GM19025 (cell line): ENCODE data around the gene WBP1L.
"Not testable (repeated sequence)": the region's sequence is repeated elsewhere in the genome, so short reads cannot be mapped to it uniquely, and the experiment has no call there.

Experiments
- ATAC-seq: cut with Tn5 transposase; IDR thresholded peaks from one replicate; pipeline ENCODE4 v1.9.1; 2021; ENCODE audit warnings: mild to moderate bottlenecking, low read depth, moderate library complexity; ENCODE audit not compliant: unreplicated experiment

WBP1L gene

GRCh38 chr10:102831322-102832071 lies 87.7 kb downstream of the WBP1L start:
- ATAC-seq = no peak

GRCh38 chr10:102832248-102832647 lies 88.5 kb downstream of the WBP1L start:
- ATAC-seq = no peak

DNA sequence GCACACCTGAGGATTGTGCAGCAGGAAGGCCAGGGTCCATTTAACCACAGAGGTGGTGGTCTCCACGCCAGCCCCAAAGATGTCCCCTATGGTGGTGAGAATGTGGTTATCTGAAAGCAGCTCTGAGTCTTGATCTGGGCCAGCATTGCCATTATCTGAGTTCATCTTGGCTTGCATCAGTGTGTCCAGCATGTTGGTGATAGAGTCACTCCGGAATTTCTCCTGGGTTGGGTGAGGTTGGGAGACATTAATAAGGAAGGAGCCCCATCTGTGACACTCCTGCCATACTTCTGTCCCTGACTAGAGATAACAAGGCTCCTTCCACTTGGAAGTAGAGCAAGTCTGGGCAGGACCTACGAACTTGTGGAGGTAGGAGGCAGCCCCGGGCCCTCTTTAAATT lies 89.2 kb downstream of the WBP1L start:
- no peak for ATAC-seq

GRCh38 chr10:102834143-102834542 lies 90.4 kb downstream of the WBP1L start:
- no peak for ATAC-seq

DNA sequence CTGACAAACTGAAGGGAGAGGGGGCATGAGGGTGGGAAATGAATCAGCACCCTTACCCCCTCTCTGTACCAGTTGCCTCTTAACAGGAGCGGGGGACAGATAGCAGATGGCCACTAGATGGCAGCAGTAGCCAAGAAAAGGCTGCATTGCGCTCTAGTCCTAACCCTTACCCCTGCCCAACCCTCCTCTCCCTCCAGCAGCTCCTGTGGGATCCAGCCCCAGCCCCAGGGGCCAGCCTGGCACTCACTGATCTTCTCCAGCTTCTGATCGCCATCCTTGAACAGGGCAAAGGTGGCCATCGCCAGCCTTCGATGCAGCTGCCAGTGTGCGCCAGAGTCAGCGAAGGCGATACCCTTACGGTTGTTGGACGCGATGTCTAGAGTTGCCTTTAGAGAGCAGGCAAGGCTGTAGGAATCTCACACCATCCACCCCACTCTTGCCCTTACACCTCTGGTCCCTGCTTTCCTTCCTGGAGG lies 91.3 kb downstream of the WBP1L start:
- no peak for ATAC-seq

GRCh38 chr10:102837230-102837721 lies 93.5 kb downstream of the WBP1L start, which contains the start of gene CYP17A1:
Gene CYP17A1, minus strand, starts transcription at chr10:102837413. Its CDS starts 52 bp downstream, at chr10:102837361.
- ATAC-seq = no peak

GRCh38 chr10:102838276-102838927 lies 94.7 kb downstream of the WBP1L start:
- not testable (repeated sequence) for ATAC-seq

GRCh38 chr10:102841827-102842345 lies 98.1 kb downstream of the WBP1L start:
- no peak for ATAC-seq

DNA sequence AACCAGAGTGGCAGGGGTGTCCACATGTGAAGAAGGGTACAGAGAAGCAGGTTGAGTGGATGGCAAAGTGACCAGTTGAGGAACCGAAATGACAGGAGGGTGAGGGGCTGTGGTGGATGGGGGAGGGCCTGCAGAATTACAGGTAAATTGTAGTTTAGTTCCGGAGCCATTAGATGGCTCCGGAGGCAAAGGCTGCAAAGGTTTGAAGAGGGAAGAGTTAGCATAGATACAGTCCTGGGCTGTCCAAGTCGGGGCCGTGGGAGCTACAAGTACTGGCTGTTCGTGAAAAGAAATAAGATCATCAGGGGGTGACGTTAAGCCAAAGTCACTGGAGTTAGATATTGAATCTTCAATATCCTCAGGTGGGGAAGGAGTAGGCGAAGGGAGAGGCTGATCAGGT lies 99.4 kb downstream of the WBP1L start:
- ATAC-seq = not testable (repeated sequence)

DNA sequence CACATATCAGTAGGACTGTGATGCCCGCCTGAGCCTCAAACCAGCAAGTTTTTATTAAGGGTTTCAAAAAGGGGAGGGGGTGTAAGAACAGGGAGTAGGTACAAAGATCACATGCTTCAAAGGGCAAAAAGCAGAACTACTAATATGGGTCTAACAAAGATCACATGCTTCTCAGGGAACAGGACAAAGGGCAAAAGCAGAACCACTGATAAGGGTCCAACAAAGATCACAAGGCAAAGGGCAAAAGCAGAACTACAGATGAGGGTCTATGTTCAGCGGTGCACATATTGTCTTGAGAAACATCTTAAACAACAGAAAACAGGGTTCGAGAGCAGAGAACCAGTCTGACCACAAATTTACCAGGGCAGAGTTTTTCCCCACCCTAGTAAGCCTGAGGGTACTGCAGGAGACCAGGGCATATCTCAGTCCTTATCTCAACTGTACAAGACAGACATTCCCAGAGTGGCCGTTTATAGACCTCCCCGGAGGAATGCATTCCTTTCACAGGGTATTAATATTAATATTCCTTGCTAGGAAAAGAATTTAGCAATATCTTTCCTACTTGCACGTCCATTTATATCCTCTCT lies 100.5 kb downstream of the WBP1L start:
- ATAC-seq = not testable (repeated sequence)

DNA sequence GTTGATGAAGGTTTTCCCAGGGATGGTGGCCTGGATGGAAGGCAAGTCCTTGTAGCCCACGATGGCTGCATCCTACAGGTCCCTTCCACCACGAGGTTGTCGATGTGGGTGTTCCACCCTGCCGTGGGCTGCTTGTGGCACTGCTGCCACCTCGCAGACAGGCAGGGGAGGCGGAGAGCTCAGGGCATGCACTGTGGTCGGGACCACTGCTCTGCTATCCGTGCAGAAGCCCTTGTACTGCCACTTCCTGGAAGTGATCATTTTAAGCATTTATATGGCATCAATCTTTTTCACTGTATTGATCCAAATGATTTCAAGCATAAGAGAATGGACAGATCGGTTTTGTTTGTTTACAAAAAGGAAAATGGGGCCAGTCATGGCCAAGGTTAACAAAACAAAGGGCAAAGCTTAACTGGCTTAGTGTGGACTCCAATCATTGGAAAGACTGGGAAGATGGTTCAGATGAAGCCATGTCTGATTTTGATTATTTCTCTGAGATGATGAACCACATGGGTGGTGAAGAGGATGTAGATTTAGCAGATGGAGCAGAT lies 101.7 kb downstream of the WBP1L start:
- no peak for ATAC-seq

GRCh38 chr10:102850025-102850518 lies 106.3 kb downstream of the WBP1L start:
- no peak for ATAC-seq

GRCh38 chr10:102853237-102853636 lies 109.5 kb downstream of the WBP1L start:
- ATAC-seq = not testable (repeated sequence)

DNA sequence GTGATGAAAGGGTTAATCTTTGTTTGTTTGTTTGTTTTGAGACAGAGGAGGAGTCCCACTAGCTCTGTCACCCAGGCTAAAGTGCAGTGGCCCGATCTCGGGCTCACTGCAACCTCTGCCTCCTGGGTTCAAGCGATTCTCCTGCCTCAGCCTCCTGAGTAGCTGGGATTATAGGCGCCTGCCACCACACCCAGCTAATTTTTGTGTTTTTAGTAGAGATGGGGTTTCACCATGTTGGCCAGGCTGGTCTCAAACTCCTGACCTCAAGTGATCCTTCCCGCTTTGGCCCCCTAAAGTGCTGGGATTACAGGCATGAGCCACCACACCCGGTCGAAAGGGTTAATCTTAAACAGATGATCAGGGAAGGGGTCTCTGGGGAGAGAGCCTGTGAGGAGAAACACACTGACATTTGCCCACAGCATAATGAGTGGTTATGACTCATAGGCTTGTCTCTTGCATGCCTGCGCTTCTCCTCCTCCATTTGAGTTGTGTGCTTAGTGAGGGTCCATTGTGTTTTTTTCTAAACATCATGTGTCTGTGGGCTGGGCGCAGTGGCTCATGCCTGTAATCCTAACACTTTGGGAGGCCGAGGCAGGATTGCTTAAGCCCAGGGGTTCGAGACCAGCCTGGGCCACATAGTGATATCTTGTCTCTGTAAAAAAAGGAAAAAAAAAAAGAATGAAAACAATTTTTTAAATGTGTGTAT lies 112.1 kb downstream of the WBP1L start:
- not testable (repeated sequence) for ATAC-seq

DNA sequence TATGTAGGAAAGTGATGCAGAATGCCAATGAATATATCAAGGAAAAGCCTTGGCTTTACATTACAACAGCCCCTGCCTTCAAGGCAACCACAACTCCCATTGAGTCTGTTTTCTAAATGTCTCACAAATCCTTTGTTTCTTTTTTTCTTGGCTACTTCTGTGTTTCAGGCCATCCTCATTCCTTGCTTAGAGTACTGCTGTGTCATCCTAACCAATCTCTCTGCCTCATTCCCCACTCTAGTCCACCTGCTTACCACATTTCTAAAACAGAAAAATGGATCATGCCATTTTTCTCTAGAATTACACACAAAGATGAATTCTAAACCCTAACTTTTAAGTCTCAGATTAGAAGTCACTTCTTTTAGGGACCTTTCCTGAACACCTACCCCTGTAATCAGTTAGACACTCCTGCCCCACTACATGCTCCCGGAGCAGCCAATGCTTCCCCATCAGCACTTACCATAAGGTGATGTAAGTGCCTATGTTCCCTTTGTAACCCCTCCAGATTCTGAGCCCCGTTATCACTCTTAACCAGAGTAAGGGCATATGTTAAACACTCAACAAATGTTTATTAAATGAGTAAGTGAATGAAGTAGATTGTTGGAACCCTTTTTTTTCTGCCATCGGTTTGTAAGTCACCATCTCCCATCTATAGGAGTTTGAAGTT lies 113.1 kb downstream of the WBP1L start:
- no peak for ATAC-seq

DNA sequence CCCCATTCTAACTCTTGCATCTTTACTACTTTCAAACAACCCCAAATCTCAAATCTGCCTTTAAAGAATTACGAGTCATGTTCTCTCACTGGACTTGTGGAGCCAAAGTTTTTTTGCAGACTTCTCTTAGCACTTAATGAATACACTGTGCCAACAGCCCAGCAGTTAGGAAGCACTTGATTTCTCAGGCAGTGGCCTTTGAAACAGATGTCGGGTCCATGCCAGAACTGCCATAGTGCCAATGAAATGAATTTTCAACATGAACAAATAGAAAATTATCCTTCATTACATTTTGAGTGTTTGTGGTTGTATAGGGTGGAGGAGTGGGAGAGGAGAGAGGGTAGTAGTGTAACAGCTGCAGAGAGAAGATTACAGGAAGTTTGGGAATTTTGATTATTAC lies 116.2 kb downstream of the WBP1L start:
- no peak for ATAC-seq

- no peak for ATAC-seq
Observed at GRCh38 chr10:102863660-102864059, 119.9 kb downstream of the WBP1L start.

DNA sequence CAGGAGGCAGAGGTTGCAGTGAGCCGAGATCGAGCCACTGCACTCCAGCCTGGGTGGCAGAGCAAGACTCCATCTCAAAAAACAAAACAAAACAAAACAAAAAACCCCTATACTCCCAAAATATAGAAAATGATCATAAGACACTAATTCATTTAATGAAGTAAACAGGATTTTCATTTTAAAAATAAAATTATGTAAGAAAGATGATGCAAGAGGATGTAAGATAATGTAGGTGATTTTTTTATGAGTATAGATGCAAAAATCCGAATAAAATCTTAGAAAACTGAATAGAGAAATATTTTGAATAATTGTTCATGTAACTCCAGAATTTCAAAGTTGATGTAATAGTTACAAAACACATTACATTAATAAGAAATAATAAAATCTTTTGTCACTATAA lies 121.9 kb downstream of the WBP1L start:
- ATAC-seq = no peak
